Gastrocnemius medialis (tissue), 4 donors: ENCODE data around the gene KDM2B.

Experiments used
- CTCF ChIP-seq, 5 experiments: fragments of 450-650 bp in 3 of 5; fragments of 200-600 bp in 2 of 5; sonication (generic) in 2 of 5; IDR thresholded peaks in 4 of 5; conservative IDR thresholded peaks in 1 of 5; 1 replicate in 4 of 5; 2 replicates in 1 of 5; pipeline ENCODE4 v1.5.1; 2016 to 2019; ENCODE audit warnings: antibody characterized with exemption in 5 of 5, mild to moderate bottlenecking in 3 of 5, moderate library complexity in 3 of 5
- POLR2A ChIP-seq, 2 donors: fragments of 450-650 bp; IDR thresholded peaks; one replicate each; pipeline ENCODE4 v1.6.1; 2017; ENCODE audit warnings: antibody characterized with exemption in 2 of 2, mild to moderate bottlenecking in 2 of 2, moderate library complexity in 2 of 2

- no peak for TF ChIP-seq CTCF (IDR thresholded peaks at IDR 0.05 in 4 of 5, conservative IDR thresholded peaks at IDR 0.05 in 1 of 5)
- TF ChIP-seq POLR2A (IDR thresholded peaks at IDR 0.05): no peak
Observed at GRCh38 chr12:121568518-121568917, 12.3 kb downstream of the KDM2B start.
